Brain microvascular endothelial cell (primary cell): Measurements from ENCODE around the gene USP35.

Experiments used
- DNase-seq: peaks from one replicate; pipeline ENCODE4 v3.0.0-alpha.2; 2020
- H3K27ac ChIP-seq: fragments of 250-450 bp; sonication (Bioruptor Pico); 2 replicates; pipeline ENCODE4 v1.5.1; 2020; ENCODE audit warnings: mild to moderate bottlenecking, moderate library complexity
- H3K27me3 ChIP-seq: fragments of 250-450 bp; sonication (Bioruptor Pico); replicated peaks from 2 replicates; pipeline ENCODE4 v1.5.1; 2020; ENCODE audit warnings: mild to moderate bottlenecking
- H3K36me3 ChIP-seq: fragments of 250-450 bp; sonication (Bioruptor Pico); replicated peaks from 2 replicates; pipeline ENCODE4 v1.5.1; 2020; ENCODE audit warnings: mild to moderate bottlenecking
- H3K4me3 ChIP-seq: 2 replicates; pipeline ENCODE4 v1.5.1; 2011; ENCODE audit warnings: low read depth, mild to moderate bottlenecking, control low read depth, low read length, moderate library complexity
- in situ Hi-C: cut with HindIII; loops from 2 replicates; pipeline ENCODE4 v1.10.0; 2017; ENCODE audit warnings: low sequenced_read_pairs, low pct_ligation_motif_present
- TF ChIP-seq, protein P1 (sequence below): IDR thresholded peaks from 2 replicates; pipeline ENCODE4 v1.5.1; 2011; ENCODE audit warnings: low read depth, mild to moderate bottlenecking, moderate library complexity, low read length, control low read depth, inconsistent platforms; ENCODE audit errors: missing control alignments

Gene USP35

DNA sequence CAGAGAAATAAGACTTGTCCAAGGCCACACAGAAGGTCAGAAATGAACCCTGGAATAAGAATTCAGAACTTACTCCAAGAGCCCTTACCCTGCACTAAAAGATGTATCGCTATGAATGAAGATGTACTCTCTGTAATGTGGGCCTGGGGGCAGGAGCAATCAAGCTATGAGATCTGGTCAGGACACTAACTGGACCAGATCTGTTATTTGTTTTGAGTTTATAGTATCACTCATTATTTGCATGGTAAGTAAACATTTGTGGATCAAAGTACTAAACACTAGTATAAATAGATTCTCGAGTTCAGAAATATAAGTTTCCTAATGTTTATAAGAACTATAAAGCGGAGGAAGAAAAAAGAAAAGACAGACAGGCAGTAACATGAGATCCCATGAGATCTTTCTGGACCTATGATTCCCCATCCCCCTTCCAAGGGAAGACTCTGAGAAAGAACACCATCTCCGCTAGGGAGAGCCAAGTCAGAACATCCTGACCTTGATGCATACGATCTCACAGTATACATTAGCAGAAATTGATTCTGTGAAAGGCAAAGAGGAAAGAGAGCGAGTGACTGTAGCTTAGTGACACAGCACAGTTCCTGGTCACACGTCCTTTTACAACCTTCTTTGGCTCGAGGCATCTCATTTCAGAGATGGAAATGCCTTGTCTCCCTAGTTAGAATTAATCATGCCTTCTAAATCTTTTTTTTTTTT, 71.2 kb downstream of the USP35 start:
- in situ Hi-C loops: no loop called here
- Histone ChIP-seq H3K36me3 (no peaks in the 10 kb centered on the region), H3K4me3 (no peak overlapping the region), H3K27me3 (no peaks in the 10 kb centered on the region), H3K27ac (no peak overlapping the region)
- TF ChIP-seq, protein P1, sequence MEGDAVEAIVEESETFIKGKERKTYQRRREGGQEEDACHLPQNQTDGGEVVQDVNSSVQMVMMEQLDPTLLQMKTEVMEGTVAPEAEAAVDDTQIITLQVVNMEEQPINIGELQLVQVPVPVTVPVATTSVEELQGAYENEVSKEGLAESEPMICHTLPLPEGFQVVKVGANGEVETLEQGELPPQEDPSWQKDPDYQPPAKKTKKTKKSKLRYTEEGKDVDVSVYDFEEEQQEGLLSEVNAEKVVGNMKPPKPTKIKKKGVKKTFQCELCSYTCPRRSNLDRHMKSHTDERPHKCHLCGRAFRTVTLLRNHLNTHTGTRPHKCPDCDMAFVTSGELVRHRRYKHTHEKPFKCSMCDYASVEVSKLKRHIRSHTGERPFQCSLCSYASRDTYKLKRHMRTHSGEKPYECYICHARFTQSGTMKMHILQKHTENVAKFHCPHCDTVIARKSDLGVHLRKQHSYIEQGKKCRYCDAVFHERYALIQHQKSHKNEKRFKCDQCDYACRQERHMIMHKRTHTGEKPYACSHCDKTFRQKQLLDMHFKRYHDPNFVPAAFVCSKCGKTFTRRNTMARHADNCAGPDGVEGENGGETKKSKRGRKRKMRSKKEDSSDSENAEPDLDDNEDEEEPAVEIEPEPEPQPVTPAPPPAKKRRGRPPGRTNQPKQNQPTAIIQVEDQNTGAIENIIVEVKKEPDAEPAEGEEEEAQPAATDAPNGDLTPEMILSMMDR: no peak
- no peak for DNase-seq

DNA sequence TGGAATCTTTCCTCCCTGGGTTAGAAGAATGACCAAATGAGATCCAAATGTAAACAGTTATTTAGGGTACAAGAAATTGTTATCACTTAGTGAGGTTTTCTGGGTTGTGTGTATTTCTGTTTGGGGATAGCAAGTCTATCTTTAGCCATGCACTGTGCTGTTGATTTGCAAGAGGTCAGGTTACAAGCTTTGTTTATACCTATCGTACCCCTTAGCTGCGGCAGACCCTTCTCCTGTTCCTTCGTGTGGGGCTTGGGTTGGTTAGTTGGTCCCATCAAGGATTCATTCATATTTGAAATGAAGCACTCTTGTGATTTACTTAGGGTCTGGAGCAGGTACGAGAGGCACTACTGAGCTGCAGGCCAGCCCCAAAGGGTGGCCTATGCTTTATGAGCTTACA, 72.6 kb downstream of the USP35 start:
- Histone ChIP-seq H3K36me3 (no peaks in the 10 kb centered on the region), H3K4me3 (no peak overlapping the region), H3K27me3 (no peaks in the 10 kb centered on the region), H3K27ac (no peak overlapping the region)
- TF ChIP-seq, protein P1: no peak
- DNase-seq: no peak
- in situ Hi-C loops: no loop called here

GRCh38 chr11:78261828-78262227, 73.1 kb downstream of the USP35 start:
- DNase-seq: no peak
- Histone ChIP-seq H3K4me3 (no peak overlapping the region), H3K27ac (no peak overlapping the region), H3K27me3 (no peaks in the 10 kb centered on the region), H3K36me3 (no peaks in the 10 kb centered on the region)
- TF ChIP-seq, protein P1: no peak
- in situ Hi-C loops: no loop called here

DNA sequence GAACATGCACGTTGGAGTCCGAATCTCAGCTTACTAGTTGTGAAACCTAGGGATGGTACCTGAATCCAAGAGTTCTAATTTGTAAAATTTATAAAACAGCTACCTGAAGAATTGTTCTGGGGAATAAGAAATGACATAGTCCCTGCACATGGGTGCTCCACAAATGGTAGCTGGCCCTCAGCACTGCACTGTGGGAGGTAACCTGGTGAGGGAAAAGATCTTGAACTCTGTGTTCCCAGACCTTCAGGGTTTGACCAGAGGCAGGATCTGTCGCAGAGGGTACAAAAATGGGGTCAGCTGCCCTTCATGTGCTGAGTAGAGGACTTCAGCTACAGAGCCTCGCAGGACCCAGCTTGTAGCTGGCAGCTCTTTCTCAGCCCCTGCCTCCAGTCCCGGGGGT, 73.5 kb downstream of the USP35 start:
- Histone ChIP-seq H3K27ac (no peak overlapping the region), H3K4me3 (no peak overlapping the region), H3K27me3 (no peaks in the 10 kb centered on the region), H3K36me3 (no peaks in the 10 kb centered on the region)
- DNase-seq: no peak
- TF ChIP-seq, protein P1: no peak
- in situ Hi-C loops: no loop called here

DNA sequence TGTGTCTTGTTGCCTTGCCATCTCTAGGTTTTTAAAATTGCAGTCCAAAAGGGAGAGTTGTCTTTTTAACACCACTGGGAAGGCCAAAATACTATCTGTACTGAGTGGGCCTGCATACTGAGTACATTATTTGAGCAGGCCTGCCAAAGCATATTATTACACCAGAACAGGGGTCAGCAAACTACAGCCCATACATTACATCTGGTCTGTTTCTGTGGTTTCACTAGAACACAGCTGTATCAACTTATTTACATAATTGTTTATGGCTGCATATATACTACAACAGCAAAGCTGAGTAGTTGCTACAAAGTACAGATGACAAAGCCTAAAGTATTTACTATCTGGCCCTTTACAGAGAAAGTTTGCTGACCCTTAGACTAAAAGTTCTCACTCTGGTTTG, 74.0 kb downstream of the USP35 start:
- H3K36me3 ChIP-seq: no peaks in the 10 kb centered on the region
- H3K4me3 ChIP-seq: no peak overlapping the region
- H3K27ac ChIP-seq: no peak overlapping the region
- TF ChIP-seq, protein P1: no peak
- DNase-seq: no peak
- in situ Hi-C loops: no loop called here
- H3K27me3 ChIP-seq: no peaks in the 10 kb centered on the region
